Measurements from ENCODE around the gene TIMM17B.

DNA sequence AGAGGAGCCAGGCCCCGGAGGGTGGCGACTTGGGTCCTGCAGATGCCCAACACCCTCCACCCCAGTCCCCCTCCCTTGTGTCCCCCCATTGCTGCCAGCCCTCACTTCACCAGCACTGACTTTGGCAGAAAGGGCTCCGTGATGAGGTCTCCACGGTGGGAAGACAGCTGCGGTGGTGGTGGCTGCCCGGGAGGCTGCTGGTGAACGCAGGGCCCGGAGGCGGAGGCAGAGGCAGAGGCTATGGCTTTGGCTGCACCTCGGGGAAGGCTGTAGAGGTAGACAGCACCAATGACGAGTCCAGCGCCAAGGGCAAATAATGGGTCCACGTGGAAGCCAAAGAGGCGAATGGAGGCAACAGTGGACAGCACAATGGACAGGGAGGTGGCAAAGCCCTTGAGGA lies 7.1 kb upstream of the TIMM17B start:
- no peak for TF ChIP-seq POLR2AphosphoS5 (IDR thresholded peaks at IDR 0.05; ENCODE audit: borderline replicate concordance, low read depth, low read length)
- TF ChIP-seq EZH2 (IDR thresholded peaks at IDR 0.05): no peak

All from SK-N-MC (cell line).